ENCODE data around the gene HTT-AS. TPM values are rescaled to one million over a fixed set of nuclear protein-coding genes. Genes with fewer than 3 reads are reported as not detected.

HTT-AS gene
- total RNA-seq, 2 experiments from 2014 or later = not detected

DNA sequence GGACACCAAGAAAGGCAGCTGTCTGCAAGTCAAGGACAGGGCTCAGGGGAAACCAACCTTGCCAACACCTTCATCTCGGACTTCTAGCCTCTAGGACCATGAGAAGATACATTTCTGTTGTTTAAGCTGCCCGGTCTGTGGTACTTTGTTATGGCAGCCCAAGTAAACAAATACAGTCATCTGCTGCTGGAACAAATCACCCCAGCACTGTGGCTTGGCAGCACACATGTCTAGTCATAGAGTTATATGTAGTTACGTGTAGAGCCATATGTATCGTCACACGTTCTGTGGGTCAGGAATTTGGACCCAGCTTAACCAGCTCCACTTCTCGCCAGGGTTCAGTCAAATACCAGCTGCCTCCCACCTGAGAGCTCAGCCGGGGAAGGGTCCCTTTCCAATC, 2.5 kb downstream of the HTT-AS start:
- Mint-ChIP-seq H3K4me1 (peaks cover 11% of the 10 kb centered on the region), H3K36me3 (ENCODE audit: low read depth) (no peaks in the 10 kb centered on the region), H3K4me3 (no peak overlapping the region), H3K9me3 (ENCODE audit: low read depth) (no peaks in the 10 kb centered on the region), H3K27ac (no peak overlapping the region), H3K27me3 (no peaks in the 10 kb centered on the region)
- DNase-seq = no peak
- ChIA-PET POLR2A (no interaction called here), CTCF (interaction anchor here (0.7 kb wide), 1 partner anchor 54 kb away, joined by 3 read pairs; no protein-coding TSS in a partner anchor)
- intact Hi-C loops (cut with DNase I, micrococcal nuclease) = loop anchor here in 1 of 2 experiments (5.0 to 10.0 kb wide), 2 partner anchors 537 to 1175 kb away; partner anchors contain the start of genes FAM193A and TMEM128
- ATAC-seq = no peak

DNA sequence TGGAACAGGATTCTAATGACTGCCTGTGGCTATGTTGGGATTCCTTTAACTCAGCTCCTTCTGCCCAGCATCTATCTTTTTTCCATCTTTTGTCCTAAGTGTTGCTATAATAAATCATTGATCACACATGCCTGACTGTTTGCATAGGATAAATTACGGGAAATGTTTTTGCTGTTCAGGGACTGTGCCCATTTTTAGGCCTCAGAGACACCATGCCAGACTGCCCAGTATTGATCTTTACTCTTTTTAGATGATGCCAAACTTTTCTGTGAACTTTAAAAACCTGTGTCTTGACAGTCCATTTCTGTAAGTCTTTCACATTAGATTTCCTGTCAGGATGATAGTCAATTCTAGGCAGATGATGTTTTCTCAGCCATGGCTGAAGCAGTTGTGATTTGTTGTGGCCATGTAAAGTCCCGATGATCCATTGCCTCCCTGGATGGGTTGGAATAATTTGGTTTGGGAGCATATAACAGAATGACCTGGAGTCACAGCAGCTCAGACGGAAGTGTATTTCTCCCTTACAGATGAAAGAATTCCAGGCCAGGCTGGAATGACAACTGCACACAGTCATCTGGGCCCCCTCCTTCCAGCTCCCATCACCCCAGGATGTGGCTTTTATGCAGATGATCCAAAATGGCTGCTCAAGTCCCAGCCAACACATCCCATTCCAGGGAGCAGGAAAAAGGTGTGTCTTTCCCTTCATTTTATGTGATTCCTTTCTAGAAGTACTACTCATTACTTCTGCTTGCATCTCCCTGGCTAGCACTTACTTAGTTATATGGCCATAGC, 3.4 kb downstream of the HTT-AS start:
- ATAC-seq (no peak), DNase-seq (no peak)
- peaks cover 3% of the 10 kb centered on the region for H3K4me1 Mint-ChIP-seq
- intact Hi-C loops (cut with DNase I, micrococcal nuclease) = loop anchor here in 1 of 2 experiments (5.0 to 10.0 kb wide), 2 partner anchors 536 to 1176 kb away; partner anchors contain the start of genes FAM193A and TMEM128
- no peaks in the 10 kb centered on the region for H3K36me3 Mint-ChIP-seq (ENCODE audit: low read depth)
- H3K9me3 Mint-ChIP-seq (ENCODE audit: low read depth) = no peaks in the 10 kb centered on the region
- no peak overlapping the region for H3K4me3 Mint-ChIP-seq
- POLR2A ChIA-PET = no interaction called here
- no peaks in the 10 kb centered on the region for H3K27me3 Mint-ChIP-seq
- no peak overlapping the region for H3K27ac Mint-ChIP-seq
- CTCF ChIA-PET = interaction anchor here (0.6 kb wide), 1 partner anchor 88 kb away, joined by 3 read pairs; no protein-coding TSS in a partner anchor

- ATAC-seq (no peak), DNase-seq (no peak)
- Mint-ChIP-seq H3K36me3 (ENCODE audit: low read depth) (no peaks in the 10 kb centered on the region), H3K4me1 (no peaks in the 10 kb centered on the region), H3K4me3 (no peak overlapping the region), H3K27ac (no peak overlapping the region), H3K9me3 (ENCODE audit: low read depth) (no peaks in the 10 kb centered on the region), H3K27me3 (no peaks in the 10 kb centered on the region)
- ChIA-PET POLR2A (no interaction called here), CTCF (interaction anchor here (0.6 to 1.4 kb wide), 2 partner anchors 105 to 838 kb away, joined by 3 read pairs; no protein-coding TSS in a partner anchor)
- intact Hi-C loops (cut with DNase I, micrococcal nuclease) = loop anchor here in 1 of 2 experiments (5.0 to 10.0 kb wide), 2 partner anchors 535 to 1178 kb away; partner anchors contain the start of genes FAM193A and TMEM128
These were observed 4.6 kb downstream of the HTT-AS start for GRCh38 chr4:3069661-3070199.

GRCh38 chr4:3067473-3068001, 6.8 kb downstream of the HTT-AS start:
- H3K27me3 Mint-ChIP-seq = no peaks in the 10 kb centered on the region
- POLR2A ChIA-PET = no interaction called here
- CTCF ChIA-PET = no interaction called here
- H3K4me1 Mint-ChIP-seq = no peaks in the 10 kb centered on the region
- DNase-seq = no peak
- H3K4me3 Mint-ChIP-seq = no peak overlapping the region
- H3K27ac Mint-ChIP-seq = no peak overlapping the region
- no peaks in the 10 kb centered on the region for H3K9me3 Mint-ChIP-seq (ENCODE audit: low read depth)
- H3K36me3 Mint-ChIP-seq (ENCODE audit: low read depth) = no peaks in the 10 kb centered on the region
- intact Hi-C loops (cut with DNase I, micrococcal nuclease) = no loop called here
- no peak for ATAC-seq

GRCh38 chr4:3066836-3067400, 7.4 kb downstream of the HTT-AS start:
- Mint-ChIP-seq H3K36me3 (ENCODE audit: low read depth) (no peaks in the 10 kb centered on the region), H3K4me3 (no peak overlapping the region), H3K27me3 (no peaks in the 10 kb centered on the region), H3K9me3 (ENCODE audit: low read depth) (no peaks in the 10 kb centered on the region), H3K4me1 (no peaks in the 10 kb centered on the region), H3K27ac (no peak overlapping the region)
- CTCF ChIA-PET = interaction anchor here (0.5 kb wide), 1 partner anchor 30 kb away, joined by 3 read pairs; no protein-coding TSS in a partner anchor
- DNase-seq (no peak), ATAC-seq (no peak)
- intact Hi-C loops (cut with DNase I, micrococcal nuclease) = no loop called here
- POLR2A ChIA-PET = no interaction called here

DNA sequence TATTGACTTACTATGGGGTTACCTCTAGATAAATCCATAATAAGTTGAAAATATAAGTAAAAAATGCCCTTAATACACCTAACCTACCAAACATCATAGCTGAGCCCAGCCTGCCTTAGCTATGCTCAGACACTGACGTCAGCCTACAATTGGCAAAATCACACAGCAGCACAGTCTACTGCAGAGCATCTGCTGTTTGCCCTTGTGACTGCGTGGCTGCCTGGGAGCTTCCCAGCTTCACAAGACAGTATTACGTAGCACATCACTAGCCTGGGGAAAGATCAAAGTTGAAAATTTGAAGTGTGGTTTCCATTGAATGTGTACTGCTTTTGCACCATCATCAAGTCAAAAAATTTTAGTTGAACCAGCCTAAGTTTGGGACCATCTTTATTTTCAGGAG, 8.8 kb downstream of the HTT-AS start:
- Mint-ChIP-seq H3K4me3 (no peak overlapping the region), H3K9me3 (ENCODE audit: low read depth) (no peaks in the 10 kb centered on the region), H3K4me1 (no peaks in the 10 kb centered on the region), H3K27ac (no peak overlapping the region), H3K27me3 (no peaks in the 10 kb centered on the region), H3K36me3 (ENCODE audit: low read depth) (no peaks in the 10 kb centered on the region)
- intact Hi-C loops (cut with DNase I, micrococcal nuclease) = loop anchor here in 1 of 2 experiments (2.0 kb wide), 1 partner anchor 15 kb away; no protein-coding TSS in a partner anchor
- POLR2A ChIA-PET = no interaction called here
- no peak for ATAC-seq
- CTCF ChIA-PET = no interaction called here
- DNase-seq = no peak

- H3K4me3 Mint-ChIP-seq = no peak overlapping the region
- POLR2A ChIA-PET = no interaction called here
- no peaks in the 10 kb centered on the region for H3K36me3 Mint-ChIP-seq (ENCODE audit: low read depth)
- no peaks in the 10 kb centered on the region for H3K4me1 Mint-ChIP-seq
- H3K27me3 Mint-ChIP-seq = peaks cover 2% of the 10 kb centered on the region
- ATAC-seq = no peak
- no peak overlapping the region for H3K27ac Mint-ChIP-seq
- CTCF ChIA-PET = no interaction called here
- DNase-seq = no peak
- no peaks in the 10 kb centered on the region for H3K9me3 Mint-ChIP-seq (ENCODE audit: low read depth)
- intact Hi-C loops (cut with DNase I, micrococcal nuclease) = no loop called here
These were observed 11.9 kb downstream of the HTT-AS start for GRCh38 chr4:3062471-3062870.

GRCh38 chr4:3060946-3061345, 13.4 kb downstream of the HTT-AS start:
- intact Hi-C loops (cut with DNase I, micrococcal nuclease) = no loop called here

GRCh38 chr4:3059943-3060342, 14.4 kb downstream of the HTT-AS start:
- intact Hi-C loops (cut with DNase I, micrococcal nuclease) = no loop called here
- ChIA-PET POLR2A (no interaction called here), CTCF (interaction anchor here (1.2 kb wide), 1 partner anchor 25 kb away, joined by 5 read pairs; no protein-coding TSS in a partner anchor)
- Mint-ChIP-seq H3K27ac (no peak overlapping the region), H3K36me3 (ENCODE audit: low read depth) (no peaks in the 10 kb centered on the region), H3K4me3 (no peak overlapping the region), H3K9me3 (ENCODE audit: low read depth) (peaks cover 6% of the 10 kb centered on the region), H3K4me1 (no peaks in the 10 kb centered on the region), H3K27me3 (peaks cover 2% of the 10 kb centered on the region)
- DNase-seq (no peak), ATAC-seq (no peak)

More at GRCh38 chr4:3060946-3061345, 13.4 kb downstream of the HTT-AS start:
- ATAC-seq = no peak
- ChIA-PET CTCF (interaction anchor here (1.0 to 1.2 kb wide), 3 partner anchors 12 to 82 kb away, joined by 3 to 5 read pairs (median 3); no protein-coding TSS in a partner anchor), POLR2A (no interaction called here)
- Mint-ChIP-seq H3K27me3 (peaks cover 2% of the 10 kb centered on the region), H3K4me3 (no peak overlapping the region), H3K9me3 (ENCODE audit: low read depth) (peaks cover 6% of the 10 kb centered on the region), H3K27ac (no peak overlapping the region), H3K4me1 (no peaks in the 10 kb centered on the region), H3K36me3 (ENCODE audit: low read depth) (no peaks in the 10 kb centered on the region)
- DNase-seq = no peak

GRCh38 chr4:3054169-3054759, 20.1 kb downstream of the HTT-AS start:
- DNase-seq = no peak
- ChIA-PET CTCF (interaction anchor here (1.7 kb wide), 1 partner anchor 76 kb away, joined by 11 read pairs; no protein-coding TSS in a partner anchor), POLR2A (no interaction called here)
- Mint-ChIP-seq H3K27me3 (peaks cover 2% of the 10 kb centered on the region), H3K9me3 (ENCODE audit: low read depth) (peaks cover 9% of the 10 kb centered on the region), H3K4me3 (no peak overlapping the region), H3K36me3 (ENCODE audit: low read depth) (peaks cover 2% of the 10 kb centered on the region), H3K4me1 (no peaks in the 10 kb centered on the region), H3K27ac (no peak overlapping the region)
- no peak for ATAC-seq
- intact Hi-C loops (cut with DNase I, micrococcal nuclease) = no loop called here

Data from activated CD4-positive, alpha-beta T cell treated with anti-CD3 and anti-CD28 coated beads for 36 hours (primary cell).